ENCODE measurements around the gene DDX42.

The DDX42 gene

DNA sequence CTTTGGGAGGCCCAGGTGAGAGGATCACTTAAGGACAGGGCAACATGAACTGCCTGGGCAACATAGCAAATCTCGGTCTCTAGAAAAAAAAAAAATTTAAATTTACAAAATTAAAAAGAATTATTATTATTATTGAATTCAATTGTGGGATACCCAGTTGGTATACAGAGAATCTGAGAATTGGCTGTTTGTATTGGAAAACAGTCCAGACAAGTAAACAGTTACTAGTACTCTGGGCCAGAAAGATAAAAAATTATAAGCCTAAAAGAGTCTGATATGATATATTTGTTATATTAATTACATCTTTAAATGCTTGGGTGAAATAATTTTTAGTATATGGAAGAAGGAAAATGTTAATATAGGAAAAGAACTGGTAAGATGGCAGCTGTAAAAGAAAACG is 15.5 kb upstream of the DDX42 start:
- Histone ChIP-seq H3K36me3 (ENCODE audit: control insufficient read depth in 2 of 2, insufficient read depth in 2 of 2, low read length in 2 of 2) (peaks cover 45 to 49% of the 10 kb centered on the region in 2 donors), H3K4me1 (ENCODE audit: control insufficient read depth in 2 of 2, insufficient read depth in 2 of 2, low read length in 2 of 2) (peaks cover 0 to 3% of the 10 kb centered on the region in 2 donors), H3K27ac (ENCODE audit: low read depth in 2 of 2, low read length in 2 of 2) (no peak overlapping the region), H3K9ac (ENCODE audit: low read depth in 1 of 2, low read length in 2 of 2) (no peak overlapping the region), H3K4me3 (ENCODE audit: low read length in 2 of 2) (no peak overlapping the region), H3K9me3 (ENCODE audit: control insufficient read depth in 2 of 2, low read length in 2 of 2) (no peaks in the 10 kb centered on the region), H3K27me3 (ENCODE audit: control insufficient read depth in 2 of 2, insufficient read depth in 2 of 2, low read length in 2 of 2) (no peaks in the 10 kb centered on the region)

DNA sequence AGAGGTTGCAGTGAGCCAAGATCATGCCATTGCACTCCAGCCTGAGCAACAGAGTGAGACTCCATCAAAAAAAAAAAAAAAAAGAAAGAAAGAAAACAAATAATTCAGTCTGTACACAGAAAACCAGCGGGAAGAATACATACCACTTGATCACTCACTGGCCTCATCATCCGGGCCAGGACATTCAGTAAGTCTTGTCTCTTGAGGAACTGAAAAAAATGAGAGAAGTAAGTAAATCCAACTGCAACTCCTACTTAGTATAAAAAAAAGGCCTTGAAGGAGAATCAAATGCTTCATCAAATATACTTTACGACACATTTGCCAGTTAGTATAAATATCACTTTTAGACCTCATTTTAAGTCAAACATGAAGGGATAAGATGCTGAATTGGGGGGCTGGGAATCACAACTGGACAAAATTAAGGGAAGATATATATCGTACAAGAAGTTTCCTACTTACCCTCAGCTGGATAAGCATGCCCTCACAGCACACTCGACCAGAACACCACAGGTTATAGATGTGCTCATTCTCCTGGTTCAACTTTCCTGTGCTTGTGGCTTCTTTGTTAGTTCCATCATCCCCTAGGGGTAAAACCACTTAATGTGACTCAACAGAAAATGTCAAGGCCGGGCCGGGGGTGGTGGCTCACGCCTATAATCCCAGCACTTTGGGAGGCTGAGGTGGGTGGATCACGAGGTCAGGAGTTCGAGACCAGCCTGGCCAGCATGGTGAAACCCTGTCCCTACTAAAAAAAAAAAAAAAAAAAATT is 13.0 kb upstream of the DDX42 start:
- H3K36me3 ChIP-seq (ENCODE audit: control insufficient read depth in 2 of 2, insufficient read depth in 2 of 2, low read length in 2 of 2): peaks cover 36% of the 10 kb centered on the region in 2 donors
- no peak overlapping the region for H3K4me3 ChIP-seq (ENCODE audit: low read length in 2 of 2)
- no peaks in the 10 kb centered on the region for H3K27me3 ChIP-seq (ENCODE audit: control insufficient read depth in 2 of 2, insufficient read depth in 2 of 2, low read length in 2 of 2)
- H3K9me3 ChIP-seq (ENCODE audit: control insufficient read depth in 2 of 2, low read length in 2 of 2): no peaks in the 10 kb centered on the region
- peaks cover 0 to 3% of the 10 kb centered on the region in 2 donors for H3K4me1 ChIP-seq (ENCODE audit: control insufficient read depth in 2 of 2, insufficient read depth in 2 of 2, low read length in 2 of 2)
- no peak overlapping the region for H3K9ac ChIP-seq (ENCODE audit: low read depth in 1 of 2, low read length in 2 of 2)
- no peak overlapping the region for H3K27ac ChIP-seq (ENCODE audit: low read depth in 2 of 2, low read length in 2 of 2)

DNA sequence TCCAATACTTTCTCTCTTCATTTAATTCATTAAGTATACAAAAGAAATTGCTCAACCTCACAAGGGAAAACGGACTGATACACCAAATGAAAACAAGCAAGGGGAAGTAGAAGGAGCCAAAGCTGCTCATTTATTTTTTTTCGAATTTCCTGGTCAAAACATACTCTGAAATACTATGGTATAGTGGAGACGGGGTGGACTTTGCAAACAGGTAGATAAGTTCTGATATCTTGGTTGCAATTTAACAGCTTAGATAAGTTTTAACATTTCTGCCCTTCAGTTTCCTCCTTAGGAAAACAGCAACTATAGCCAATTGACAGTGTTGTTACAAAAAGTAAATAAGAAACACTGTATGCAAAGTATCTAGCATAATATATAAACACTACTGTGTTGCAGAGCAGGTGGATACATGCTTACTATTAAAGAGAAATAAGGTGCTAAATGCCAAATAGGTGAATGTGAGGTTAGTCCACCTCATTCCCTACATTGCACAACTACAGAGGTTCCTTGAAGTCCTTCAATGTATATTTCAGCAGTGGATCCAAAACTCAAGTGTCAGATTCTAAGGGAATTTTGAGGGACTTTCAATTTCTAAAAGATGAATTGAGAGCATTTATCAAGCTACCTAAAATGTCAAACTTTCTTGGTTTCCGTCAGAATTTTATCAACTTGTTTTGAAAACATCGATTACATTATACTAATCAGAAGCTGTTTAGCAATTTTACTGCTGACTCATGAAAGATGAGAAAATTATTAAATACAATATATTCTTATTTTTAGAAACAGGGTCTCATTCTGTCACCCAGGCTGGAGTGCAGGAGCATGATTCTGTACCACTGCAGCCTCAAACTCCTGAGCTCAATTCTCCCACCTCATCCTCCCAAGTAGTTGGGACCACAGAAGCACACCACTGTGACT is 11.6 kb upstream of the DDX42 start:
- H3K36me3 ChIP-seq (ENCODE audit: control insufficient read depth in 2 of 2, insufficient read depth in 2 of 2, low read length in 2 of 2): peaks cover 27% of the 10 kb centered on the region in 2 donors
- no peaks in the 10 kb centered on the region for H3K27me3 ChIP-seq (ENCODE audit: control insufficient read depth in 2 of 2, insufficient read depth in 2 of 2, low read length in 2 of 2)
- H3K9me3 ChIP-seq (ENCODE audit: control insufficient read depth in 2 of 2, low read length in 2 of 2): no peaks in the 10 kb centered on the region
- no peak overlapping the region for H3K9ac ChIP-seq (ENCODE audit: low read depth in 1 of 2, low read length in 2 of 2)
- H3K4me3 ChIP-seq (ENCODE audit: low read length in 2 of 2): no peak overlapping the region
- H3K27ac ChIP-seq (ENCODE audit: low read depth in 2 of 2, low read length in 2 of 2): peak overlapping the region; percentile 11 to 55
- H3K4me1 ChIP-seq (ENCODE audit: control insufficient read depth in 2 of 2, insufficient read depth in 2 of 2, low read length in 2 of 2): peaks cover 0 to 3% of the 10 kb centered on the region in 2 donors

DNA sequence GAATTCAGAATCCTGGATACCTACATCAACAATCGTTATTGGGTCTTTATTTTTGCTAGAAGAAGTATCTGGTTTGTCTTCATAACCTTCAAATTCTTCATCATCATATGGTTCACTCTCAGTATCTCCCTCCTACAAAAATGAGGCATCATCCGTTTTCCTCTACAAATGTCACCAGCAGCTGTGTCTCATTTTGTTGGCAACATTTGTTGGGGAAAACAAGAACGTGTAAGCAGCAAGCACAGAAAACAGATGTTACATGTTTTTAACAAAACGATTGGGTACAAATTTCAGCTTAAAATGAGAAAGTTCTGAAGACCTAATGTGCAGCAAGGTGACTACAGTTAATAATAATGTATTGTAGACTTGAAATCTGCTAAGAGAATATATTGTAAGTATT is 9.3 kb upstream of the DDX42 start:
- H3K36me3 ChIP-seq (ENCODE audit: control insufficient read depth in 2 of 2, insufficient read depth in 2 of 2, low read length in 2 of 2): peaks cover 19 to 23% of the 10 kb centered on the region in 2 donors

DNA sequence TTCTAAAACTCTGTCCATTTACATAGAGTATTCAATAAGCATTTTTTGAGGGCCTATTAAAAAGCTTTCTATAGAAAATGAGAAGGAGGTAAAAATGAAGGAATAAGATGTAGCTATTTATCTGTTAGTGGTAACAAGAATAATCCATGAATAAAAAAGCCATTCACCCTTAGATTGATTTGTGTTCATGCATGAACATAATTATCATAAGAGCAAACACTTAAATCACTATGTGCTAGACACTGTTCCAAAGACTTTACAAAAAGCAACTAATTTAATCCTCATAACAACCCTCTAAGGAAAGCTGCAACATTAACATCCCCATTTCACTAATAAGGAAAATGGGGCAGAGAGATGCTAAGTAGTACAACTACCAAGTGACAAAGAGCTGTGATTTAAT is 7.2 kb upstream of the DDX42 start:
- Histone ChIP-seq H3K27ac (ENCODE audit: low read depth in 2 of 2, low read length in 2 of 2) (no peak overlapping the region), H3K9ac (ENCODE audit: low read depth in 1 of 2, low read length in 2 of 2) (no peak overlapping the region), H3K4me1 (ENCODE audit: control insufficient read depth in 2 of 2, insufficient read depth in 2 of 2, low read length in 2 of 2) (peaks cover 0 to 3% of the 10 kb centered on the region in 2 donors), H3K27me3 (ENCODE audit: control insufficient read depth in 2 of 2, insufficient read depth in 2 of 2, low read length in 2 of 2) (no peaks in the 10 kb centered on the region), H3K9me3 (ENCODE audit: control insufficient read depth in 2 of 2, low read length in 2 of 2) (no peaks in the 10 kb centered on the region), H3K4me3 (ENCODE audit: low read length in 2 of 2) (no peak overlapping the region), H3K36me3 (ENCODE audit: control insufficient read depth in 2 of 2, insufficient read depth in 2 of 2, low read length in 2 of 2) (peaks cover 10 to 16% of the 10 kb centered on the region in 2 donors)

More for the DNA sequence above, 9.3 kb upstream of the DDX42 start:
- Histone ChIP-seq H3K4me1 (ENCODE audit: control insufficient read depth in 2 of 2, insufficient read depth in 2 of 2, low read length in 2 of 2) (peaks cover 0 to 3% of the 10 kb centered on the region in 2 donors), H3K9me3 (ENCODE audit: control insufficient read depth in 2 of 2, low read length in 2 of 2) (no peaks in the 10 kb centered on the region), H3K27me3 (ENCODE audit: control insufficient read depth in 2 of 2, insufficient read depth in 2 of 2, low read length in 2 of 2) (no peaks in the 10 kb centered on the region), H3K4me3 (ENCODE audit: low read length in 2 of 2) (no peak overlapping the region), H3K27ac (ENCODE audit: low read depth in 2 of 2, low read length in 2 of 2) (no peak overlapping the region), H3K9ac (ENCODE audit: low read depth in 1 of 2, low read length in 2 of 2) (no peak overlapping the region)

DNA sequence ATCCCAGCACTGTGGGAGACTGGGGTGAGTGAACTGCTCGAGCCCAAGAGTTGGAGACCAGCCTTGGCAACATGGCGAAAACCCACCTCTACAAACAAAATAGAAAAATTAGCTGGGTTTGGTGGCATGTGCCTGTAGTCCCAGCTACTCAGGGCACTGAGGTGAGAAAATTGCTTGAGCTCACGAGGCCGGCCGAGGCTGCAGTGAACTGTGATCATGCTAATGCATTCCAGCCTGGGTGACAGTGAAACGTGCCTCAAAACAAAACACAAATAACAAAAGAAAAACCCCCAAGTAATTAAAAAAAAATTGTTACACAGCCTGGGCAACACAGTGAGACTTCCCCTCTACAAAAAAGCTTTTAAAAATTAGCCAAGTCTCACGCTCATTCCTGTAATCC is 5.5 kb upstream of the DDX42 start:
- Histone ChIP-seq H3K27me3 (ENCODE audit: control insufficient read depth in 2 of 2, insufficient read depth in 2 of 2, low read length in 2 of 2) (no peaks in the 10 kb centered on the region), H3K27ac (ENCODE audit: low read depth in 2 of 2, low read length in 2 of 2) (no peak overlapping the region), H3K4me1 (ENCODE audit: control insufficient read depth in 2 of 2, insufficient read depth in 2 of 2, low read length in 2 of 2) (peaks cover 0 to 3% of the 10 kb centered on the region in 2 donors), H3K4me3 (ENCODE audit: low read length in 2 of 2) (no peak overlapping the region), H3K36me3 (ENCODE audit: control insufficient read depth in 2 of 2, insufficient read depth in 2 of 2, low read length in 2 of 2) (peaks cover 6 to 13% of the 10 kb centered on the region in 2 donors), H3K9ac (ENCODE audit: low read depth in 1 of 2, low read length in 2 of 2) (no peak overlapping the region), H3K9me3 (ENCODE audit: control insufficient read depth in 2 of 2, low read length in 2 of 2) (no peaks in the 10 kb centered on the region)

DNA sequence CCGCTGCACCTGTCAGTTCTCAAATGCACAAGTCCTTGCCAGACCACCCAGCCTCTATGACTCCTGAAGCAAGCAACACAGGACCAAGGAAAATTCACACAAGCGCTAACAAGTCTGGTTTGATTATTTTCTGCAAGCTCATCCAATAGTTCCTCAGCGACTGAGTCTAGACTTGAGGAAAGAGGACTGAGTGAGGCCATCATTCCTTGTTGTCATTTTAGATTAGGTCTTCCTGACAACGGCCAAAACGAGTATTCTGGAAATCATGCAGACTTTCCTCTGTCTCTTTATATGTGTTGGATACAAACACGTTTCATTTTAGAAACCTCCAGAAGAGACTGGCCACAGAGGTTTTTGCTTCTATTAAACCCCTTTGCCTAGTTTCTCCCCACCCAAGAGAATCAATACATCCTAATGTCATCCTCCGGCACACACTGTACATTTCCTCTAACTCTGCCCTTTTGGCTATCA is 1.1 kb upstream of the DDX42 start:
- Histone ChIP-seq H3K27ac (ENCODE audit: low read depth in 2 of 2, low read length in 2 of 2) (peak overlapping the region; percentile 99 to 100), H3K4me1 (ENCODE audit: control insufficient read depth in 2 of 2, insufficient read depth in 2 of 2, low read length in 2 of 2) (peaks cover 4 to 12% of the 10 kb centered on the region in 2 donors), H3K4me3 (ENCODE audit: low read length in 2 of 2) (peak overlapping the region; percentile 73 to 85), H3K36me3 (ENCODE audit: control insufficient read depth in 2 of 2, insufficient read depth in 2 of 2, low read length in 2 of 2) (peaks cover 1 to 7% of the 10 kb centered on the region in 2 donors), H3K27me3 (ENCODE audit: control insufficient read depth in 2 of 2, insufficient read depth in 2 of 2, low read length in 2 of 2) (no peaks in the 10 kb centered on the region), H3K9ac (ENCODE audit: low read depth in 1 of 2, low read length in 2 of 2) (peak overlapping the region; percentile 85 to 99), H3K9me3 (ENCODE audit: control insufficient read depth in 2 of 2, low read length in 2 of 2) (no peaks in the 10 kb centered on the region)

DNA sequence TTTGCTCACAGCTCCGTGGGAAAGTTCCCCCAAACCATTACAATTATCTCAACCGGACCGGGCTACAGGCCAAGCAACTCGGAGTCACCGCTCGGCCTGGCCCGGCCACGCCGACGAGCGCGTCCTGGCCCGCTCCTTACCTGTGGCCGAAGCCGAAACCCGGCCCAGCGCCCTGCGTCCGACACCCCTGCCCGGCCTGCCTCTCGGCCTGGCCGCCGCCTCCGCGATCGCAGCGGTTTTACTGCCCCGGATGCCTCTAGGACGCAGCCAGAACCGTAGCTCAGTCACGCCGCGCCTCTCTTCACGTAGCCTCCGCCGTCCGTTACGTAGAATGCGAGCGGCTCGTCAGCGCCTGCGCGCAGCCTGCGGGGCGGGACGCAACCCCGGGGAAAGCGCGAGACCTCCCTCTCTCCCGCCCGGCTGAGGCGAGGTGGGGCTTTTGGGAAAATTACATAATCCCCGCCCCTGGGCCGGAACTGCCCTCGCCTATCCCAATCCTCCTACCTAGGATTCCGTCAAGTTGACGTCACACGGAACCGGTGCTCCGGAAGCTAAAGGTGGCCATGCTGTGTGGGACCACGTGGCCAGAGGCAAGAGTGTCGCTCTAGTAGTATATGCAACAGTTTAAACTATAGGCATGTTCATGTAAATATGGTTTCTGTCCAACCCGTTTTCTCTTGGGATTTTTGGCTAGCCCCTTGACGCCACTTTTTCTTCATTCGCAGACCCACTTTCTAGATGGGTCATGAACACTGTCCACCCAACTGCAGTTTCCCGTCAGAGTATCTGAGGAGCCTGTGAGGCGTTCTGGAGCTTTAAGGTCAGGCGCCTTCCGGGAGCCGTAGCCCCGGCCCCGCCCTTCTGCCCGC is 464 bp upstream of the DDX42 start, which contains the start of gene CCDC47:
Gene CCDC47 (minus strand): TSS at position 326 of the 869 bp plus-strand sequence. CDS start 7,422 bp downstream, outside the sequence.
- peak within 1 kb of the TSS; percentile 99 to 100 for H3K27ac ChIP-seq (ENCODE audit: low read depth in 2 of 2, low read length in 2 of 2)
- H3K9ac ChIP-seq (ENCODE audit: low read depth in 1 of 2, low read length in 2 of 2): peak within 1 kb of the TSS; percentile 85 to 99
- H3K27me3 ChIP-seq (ENCODE audit: control insufficient read depth in 2 of 2, insufficient read depth in 2 of 2, low read length in 2 of 2): no peaks in the 10 kb centered on the region
- peak within 1 kb of the TSS; percentile 73 to 92 for H3K4me3 ChIP-seq (ENCODE audit: low read length in 2 of 2)
- peaks cover 4 to 12% of the 10 kb centered on the region in 2 donors for H3K4me1 ChIP-seq (ENCODE audit: control insufficient read depth in 2 of 2, insufficient read depth in 2 of 2, low read length in 2 of 2)
- peaks cover 8 to 9% of the 10 kb centered on the region in 2 donors for H3K36me3 ChIP-seq (ENCODE audit: control insufficient read depth in 2 of 2, insufficient read depth in 2 of 2, low read length in 2 of 2)
- H3K9me3 ChIP-seq (ENCODE audit: control insufficient read depth in 2 of 2, low read length in 2 of 2): no peaks in the 10 kb centered on the region

DNA sequence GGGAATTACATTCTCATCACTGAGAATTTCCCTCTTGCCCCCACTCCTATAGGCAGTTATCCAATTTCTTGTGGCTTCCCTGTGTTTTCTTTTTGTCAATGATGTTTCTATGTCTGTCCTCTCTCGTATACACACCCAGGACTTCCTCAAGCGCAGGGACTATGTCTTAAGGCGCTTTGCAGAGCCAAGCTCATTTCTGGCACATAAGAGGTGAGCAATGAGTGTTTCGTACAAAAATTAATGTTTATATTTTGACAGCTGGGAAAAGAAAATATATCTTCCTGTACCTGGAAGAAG is 947 bp downstream of the DDX42 start:
- Histone ChIP-seq H3K27ac (ENCODE audit: low read depth in 2 of 2, low read length in 2 of 2) (peak overlapping the region; percentile 99 to 100), H3K36me3 (ENCODE audit: control insufficient read depth in 2 of 2, insufficient read depth in 2 of 2, low read length in 2 of 2) (peaks cover 8 to 13% of the 10 kb centered on the region in 2 donors), H3K9ac (ENCODE audit: low read depth in 1 of 2, low read length in 2 of 2) (peak overlapping the region; percentile 84 to 99), H3K9me3 (ENCODE audit: control insufficient read depth in 2 of 2, low read length in 2 of 2) (no peaks in the 10 kb centered on the region), H3K4me3 (ENCODE audit: low read length in 2 of 2) (peak overlapping the region; percentile 73 to 83), H3K27me3 (ENCODE audit: control insufficient read depth in 2 of 2, insufficient read depth in 2 of 2, low read length in 2 of 2) (no peaks in the 10 kb centered on the region), H3K4me1 (ENCODE audit: control insufficient read depth in 2 of 2, insufficient read depth in 2 of 2, low read length in 2 of 2) (peaks cover 4 to 12% of the 10 kb centered on the region in 2 donors)

All from mucosa of rectum (tissue), 2 donors.